Sigmoid colon (tissue), 7 donors: ENCODE data around the gene PLEKHG7. TPM values are rescaled to one million over a fixed set of nuclear protein-coding genes. Genes with fewer than 3 reads are reported as not detected.

Source experiments
- DNase-seq: peaks from one replicate; pipeline ENCODE4 v3.0.0-alpha.2; 2019
- H3K27ac ChIP-seq, 4 donors: fragments of 200-600 bp; sonication (generic); one replicate each; pipeline ENCODE4 v1.5.1; 2016 to 2019; ENCODE audit warnings: mild to moderate bottlenecking in 1 of 4
- H3K27me3 ChIP-seq, 3 donors: fragments of 200-600 bp; sonication (generic); one replicate each; pipeline ENCODE4 v1.5.1; 2019; ENCODE audit warnings: mild to moderate bottlenecking in 1 of 3
- H3K36me3 ChIP-seq, 4 donors: fragments of 200-600 bp; sonication (generic); one replicate each; pipeline ENCODE4 v1.5.1; 2016 to 2019
- H3K4me1 ChIP-seq, 4 donors: fragments of 200-600 bp; sonication (generic); one replicate each; pipeline ENCODE4 v1.5.1; 2017 to 2019
- H3K4me3 ChIP-seq, 4 donors: fragments of 200-600 bp; sonication (generic); one replicate each; pipeline ENCODE4 v1.5.1; 2017 to 2019; ENCODE audit warnings: mild to moderate bottlenecking in 2 of 4, moderate library complexity in 1 of 4
- H3K9me3 ChIP-seq, 4 donors: fragments of 200-600 bp in 3 of 4; sonication (generic) in 3 of 4; one replicate each; pipeline versions ENCODE4 v1.5.1 to v1.6.1; 2013 to 2019
- CTCF ChIP-seq, 4 experiments: fragments of 450-650 bp in 3 of 4; fragments of 200-600 bp in 1 of 4; IDR thresholded peaks; one replicate each; pipeline ENCODE4 v1.5.1; 2016 to 2019; ENCODE audit warnings: antibody characterized with exemption in 4 of 4, mild to moderate bottlenecking in 3 of 4, moderate library complexity in 2 of 4
- EP300 ChIP-seq, 4 donors: sonication (generic); formaldehyde crosslinking; IDR thresholded peaks; one replicate each; pipeline ENCODE4 v1.6.1; 2017; ENCODE audit warnings: antibody characterized with exemption in 4 of 4
- POLR2A ChIP-seq, 2 donors: fragments of 450-650 bp; IDR thresholded peaks; one replicate each; pipeline ENCODE4 v1.6.1; 2016; ENCODE audit warnings: antibody characterized with exemption in 2 of 2, mild to moderate bottlenecking in 2 of 2, moderate library complexity in 2 of 2
- POLR2AphosphoS5 ChIP-seq, 4 donors: sonication (generic); formaldehyde crosslinking; IDR thresholded peaks; one replicate each; pipeline ENCODE4 v1.6.1; 2017; ENCODE audit warnings: antibody characterized with exemption in 4 of 4
- WGBS, 2 donors: extraction: QIAGEN DNeasy Blood & Tissue Kit; methylation state at CpG; one replicate each; pipeline ENCODE4 v1.1.7; 2013; 5-methylcytosine and 5-hydroxymethylcytosine counted together
- intact Hi-C: fragments of 100-400 bp; cut with DNase I; formaldehyde crosslinking; loops from one replicate; pipeline ENCODE4 v1.15.1; 2023
- polyA plus RNA-seq, 3 donors: library from polyadenylated mRNA; stranded (reverse); fragments of 200-250 nt; gene quantifications; one replicate each; pipeline ENCODE4 v1.2.3, GENCODE V29; 2013
- total RNA-seq, 4 donors: library from RNA; depleted of rRNA; stranded (reverse); fragments of >200 nt; gene quantifications; one replicate each; pipeline ENCODE4 v1.1.0, GENCODE V29; 2016
- donor health status: healthy with polysubstance abuse.
- donor health status: Bipolar disorder and iron deficiency.
- donor health status: healthy.

PLEKHG7 gene
- total and polyA plus RNA-seq, 7 donors = 0.23 to 0.71 (median 0.50) TPM; not detected in 3

GRCh38 chr12:92722897-92723296 is 20.1 kb downstream of the PLEKHG7 start:
- DNase-seq = no peak
- H3K4me1 ChIP-seq = no peaks in the 10 kb centered on the region
- H3K4me3 ChIP-seq = no peak overlapping the region
- intact Hi-C loops = no loop called here
- 86 to 87% methylated on average over 3 of the region's 3 CpGs for WGBS, 2 donors
- no peaks in the 10 kb centered on the region for H3K27me3 ChIP-seq
- H3K9me3 ChIP-seq = peaks cover 0 to 6% (median 0%) of the 10 kb centered on the region in 4 donors
- H3K36me3 ChIP-seq = no peaks in the 10 kb centered on the region
- H3K27ac ChIP-seq = no peak overlapping the region
- TF ChIP-seq POLR2A (IDR thresholded peaks at IDR 0.05) (no peak), POLR2AphosphoS5 (IDR thresholded peaks at IDR 0.05) (no peak), CTCF (IDR thresholded peaks at IDR 0.05) (no peak), EP300 (IDR thresholded peaks at IDR 0.05) (no peak)

- 86 to 92% methylated on average over 4 of the region's 4 CpGs for WGBS, 2 donors
Observed at GRCh38 chr12:92726850-92727249, 24.1 kb downstream of the PLEKHG7 start.

DNA sequence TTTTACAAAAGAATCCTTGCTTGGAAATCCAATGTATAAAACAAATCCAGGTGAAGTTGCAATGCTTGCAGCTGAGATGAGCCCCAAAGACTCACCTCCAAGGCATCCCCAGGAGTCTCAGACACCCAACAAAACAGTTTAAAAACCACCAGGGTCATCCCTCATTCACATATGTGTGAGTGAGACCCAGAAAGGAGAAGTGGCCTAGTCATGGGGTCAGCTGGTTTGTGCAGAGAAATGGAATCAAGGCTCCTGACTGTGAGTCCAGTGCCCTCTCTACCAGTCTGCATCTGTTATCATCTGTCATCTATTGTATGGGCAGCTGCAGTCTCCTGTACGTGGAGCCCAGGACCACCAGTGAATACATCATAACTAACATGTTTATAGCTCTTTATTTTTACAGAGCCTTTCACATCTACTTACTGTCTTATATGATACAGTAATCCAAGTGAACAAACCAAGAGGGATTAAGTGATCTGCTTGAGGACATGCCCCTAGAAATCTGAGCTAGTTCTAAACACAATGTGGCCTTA is 27.1 kb downstream of the PLEKHG7 start:
- 61 to 70% methylated on average over 1 of the region's 1 CpG for WGBS, 2 donors
- Histone ChIP-seq H3K27ac (no peak overlapping the region), H3K36me3 (no peaks in the 10 kb centered on the region), H3K27me3 (no peaks in the 10 kb centered on the region), H3K4me1 (peaks cover 0 to 1% (median 0%) of the 10 kb centered on the region in 4 donors), H3K9me3 (peaks cover 0 to 3% (median 0%) of the 10 kb centered on the region in 4 donors), H3K4me3 (no peak overlapping the region)
- intact Hi-C loops = no loop called here
- no peak for DNase-seq
- TF ChIP-seq POLR2A (IDR thresholded peaks at IDR 0.05) (no peak), EP300 (IDR thresholded peaks at IDR 0.05) (no peak), POLR2AphosphoS5 (IDR thresholded peaks at IDR 0.05) (no peak)

More at GRCh38 chr12:92726850-92727249, 24.1 kb downstream of the PLEKHG7 start:
- TF ChIP-seq CTCF (IDR thresholded peaks at IDR 0.05) = no peak
- no peak for TF ChIP-seq EP300 (IDR thresholded peaks at IDR 0.05)
- no peak for TF ChIP-seq POLR2A (IDR thresholded peaks at IDR 0.05)
- H3K36me3 ChIP-seq = no peaks in the 10 kb centered on the region
- H3K4me3 ChIP-seq = no peak overlapping the region
- no peaks in the 10 kb centered on the region for H3K27me3 ChIP-seq
- no peaks in the 10 kb centered on the region for H3K4me1 ChIP-seq
- peaks cover 0 to 6% (median 0%) of the 10 kb centered on the region in 4 donors for H3K9me3 ChIP-seq
- no peak overlapping the region for H3K27ac ChIP-seq
- no peak for DNase-seq
- intact Hi-C loops = no loop called here

GRCh38 chr12:92730758-92731157 is 28.0 kb downstream of the PLEKHG7 start:
- WGBS, 2 donors = 93 to 94% methylated on average over 5 of the region's 5 CpGs
- Histone ChIP-seq H3K4me1 (peaks cover 0 to 7% (median 2%) of the 10 kb centered on the region in 4 donors), H3K4me3 (no peak overlapping the region), H3K27ac (no peak overlapping the region), H3K27me3 (no peaks in the 10 kb centered on the region), H3K36me3 (no peaks in the 10 kb centered on the region), H3K9me3 (no peaks in the 10 kb centered on the region)
- intact Hi-C loops = no loop called here
- DNase-seq = no peak
- TF ChIP-seq POLR2AphosphoS5 (IDR thresholded peaks at IDR 0.05) = no peak

- Histone ChIP-seq H3K4me3 (no peak overlapping the region), H3K27me3 (no peaks in the 10 kb centered on the region), H3K27ac (no peak overlapping the region), H3K4me1 (peaks cover 0 to 7% (median 2%) of the 10 kb centered on the region in 4 donors), H3K36me3 (no peaks in the 10 kb centered on the region), H3K9me3 (no peaks in the 10 kb centered on the region)
- intact Hi-C loops = no loop called here
- TF ChIP-seq EP300 (IDR thresholded peaks at IDR 0.05) (no peak), POLR2A (IDR thresholded peaks at IDR 0.05) (no peak), POLR2AphosphoS5 (IDR thresholded peaks at IDR 0.05) (no peak), CTCF (IDR thresholded peaks at IDR 0.05) (no peak)
- 88 to 93% methylated on average over 5 of the region's 5 CpGs for WGBS, 2 donors
- DNase-seq = no peak
Observed at GRCh38 chr12:92732216-92732615, 29.4 kb downstream of the PLEKHG7 start.

DNA sequence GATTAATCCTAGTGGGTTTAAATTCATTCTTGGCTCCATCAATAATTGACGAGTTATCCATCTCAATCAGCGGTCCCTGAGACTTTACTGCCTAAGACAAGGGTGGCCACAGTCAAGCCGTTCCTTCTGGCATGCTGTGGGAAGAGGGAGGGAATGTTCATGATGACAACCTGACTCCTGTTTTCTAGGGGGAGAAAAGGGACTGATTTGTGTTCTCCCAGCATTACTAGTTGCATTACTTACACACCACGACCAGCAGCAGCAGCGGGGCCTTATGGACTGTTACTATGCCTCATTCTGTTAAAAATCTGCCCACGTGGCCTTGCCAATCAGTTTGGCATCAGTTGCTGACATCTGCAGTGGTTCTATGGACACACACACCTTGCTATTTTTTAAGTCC is 29.9 kb downstream of the PLEKHG7 start:
- intact Hi-C loops = no loop called here
- WGBS, 2 donors = 88 to 90% methylated on average over 6 of the region's 6 CpGs
- Histone ChIP-seq H3K4me3 (no peak overlapping the region), H3K27me3 (no peaks in the 10 kb centered on the region), H3K9me3 (no peaks in the 10 kb centered on the region), H3K27ac (no peak overlapping the region), H3K4me1 (peaks cover 0 to 7% (median 2%) of the 10 kb centered on the region in 4 donors), H3K36me3 (no peaks in the 10 kb centered on the region)
- no peak for DNase-seq
- TF ChIP-seq EP300 (IDR thresholded peaks at IDR 0.05) (no peak), POLR2A (IDR thresholded peaks at IDR 0.05) (no peak), CTCF (IDR thresholded peaks at IDR 0.05) (no peak), POLR2AphosphoS5 (IDR thresholded peaks at IDR 0.05) (no peak)
